ENCODE measurements around the gene GNG7.
A peak's percentile ranks its signal among the peaks of the same experiment; 100 is the strongest.

GNG7 gene

GRCh38 chr19:2500841-2501261 is 201.6 kb downstream of the GNG7 start:
- Histone ChIP-seq H2AK5ac (ENCODE audit: low read length) (peak overlapping the region; percentile 97), H3K18ac (ENCODE audit: low read length) (peak overlapping the region; percentile 81), H3K4me2 (ENCODE audit: low read length) (no peak overlapping the region), H3K9ac (ENCODE audit: low read length) (no peak overlapping the region), H3K4me3 (ENCODE audit: low read depth, low read length) (no peak overlapping the region), H2BK120ac (ENCODE audit: insufficient read depth, low read length, poor library complexity) (peak overlapping the region; percentile 81), H4K12ac (ENCODE audit: low read depth, low read length) (peak overlapping the region; percentile 59), H2AFZ (ENCODE audit: insufficient read depth, low read length, poor library complexity) (no peak overlapping the region), H3K79me1 (ENCODE audit: low read length) (peaks cover 41% of the 10 kb centered on the region), H3K14ac (ENCODE audit: low read length) (peak overlapping the region; percentile 87), H3K27me3 (ENCODE audit: insufficient read depth, low read length) (no peaks in the 10 kb centered on the region), H2BK12ac (ENCODE audit: low read length) (peak overlapping the region; percentile 58), H4K8ac (ENCODE audit: low read depth, low read length) (peak overlapping the region; percentile 59), H3K4ac (ENCODE audit: low read depth, low read length) (peak overlapping the region; percentile 16), H3K27ac (ENCODE audit: low read depth, low read length) (no peak overlapping the region), H2BK5ac (ENCODE audit: low read depth, low read length, poor library complexity) (peak overlapping the region; percentile 74), H3K23ac (ENCODE audit: low read length) (no peak overlapping the region), H3K79me2 (ENCODE audit: control insufficient read depth, insufficient read depth, low read length, poor library complexity) (peaks cover 5% of the 10 kb centered on the region), H3K36me3 (ENCODE audit: control insufficient read depth in 1 of 2, insufficient read depth in 2 of 2, low read length in 2 of 2) (no peaks in the 10 kb centered on the region), H4K91ac (ENCODE audit: low read depth, low read length) (peak overlapping the region; percentile 69), H3K9me3 (ENCODE audit: insufficient read depth, low read depth, low read length) (peaks cover 5% of the 10 kb centered on the region), H3K4me1 (ENCODE audit: control insufficient read depth in 1 of 2, insufficient read depth in 2 of 2, low read length in 2 of 2) (peaks cover 33 to 39% of the 10 kb centered on the region in 2 experiments)
- DNase-seq, result no peak
- no CpG with 5 or more reads among the region's 12 CpGs for WGBS (ENCODE audit: extremely low coverage, insufficient coverage, insufficient read length)

- Histone ChIP-seq H3K14ac (ENCODE audit: low read length) (peak overlapping the region; percentile 86), H3K27ac (ENCODE audit: low read depth, low read length) (peak overlapping the region; percentile 62), H3K18ac (ENCODE audit: low read length) (peak overlapping the region; percentile 94), H3K27me3 (ENCODE audit: insufficient read depth, low read length) (no peaks in the 10 kb centered on the region), H3K4me1 (ENCODE audit: control insufficient read depth in 1 of 2, insufficient read depth in 2 of 2, low read length in 2 of 2) (peaks cover 39 to 46% of the 10 kb centered on the region in 2 experiments), H3K36me3 (ENCODE audit: control insufficient read depth in 1 of 2, insufficient read depth in 2 of 2, low read length in 2 of 2) (no peaks in the 10 kb centered on the region), H2BK120ac (ENCODE audit: insufficient read depth, low read length, poor library complexity) (peak overlapping the region; percentile 72), H3K4ac (ENCODE audit: low read depth, low read length) (peak overlapping the region; percentile 55), H2AK5ac (ENCODE audit: low read length) (peak overlapping the region; percentile 97), H4K91ac (ENCODE audit: low read depth, low read length) (peak overlapping the region; percentile 91), H2BK5ac (ENCODE audit: low read depth, low read length, poor library complexity) (peak overlapping the region; percentile 79), H3K79me1 (ENCODE audit: low read length) (peaks cover 48% of the 10 kb centered on the region), H4K8ac (ENCODE audit: low read depth, low read length) (peak overlapping the region; percentile 36), H2AFZ (ENCODE audit: insufficient read depth, low read length, poor library complexity) (peak overlapping the region; percentile 59), H3K9me3 (ENCODE audit: insufficient read depth, low read depth, low read length) (peaks cover 5% of the 10 kb centered on the region), H4K12ac (ENCODE audit: low read depth, low read length) (no peak overlapping the region), H3K23ac (ENCODE audit: low read length) (no peak overlapping the region), H3K79me2 (ENCODE audit: control insufficient read depth, insufficient read depth, low read length, poor library complexity) (peaks cover 6% of the 10 kb centered on the region), H3K4me3 (ENCODE audit: low read depth, low read length) (no peak overlapping the region), H3K4me2 (ENCODE audit: low read length) (no peak overlapping the region), H3K9ac (ENCODE audit: low read length) (no peak overlapping the region), H2BK12ac (ENCODE audit: low read length) (peak overlapping the region; percentile 93)
- no peak for DNase-seq
- no CpG with 5 or more reads among the region's 13 CpGs for WGBS (ENCODE audit: extremely low coverage, insufficient coverage, insufficient read length)
These were observed 202.3 kb downstream of the GNG7 start for GRCh38 chr19:2500156-2500555.

- Histone ChIP-seq H3K9ac (ENCODE audit: low read length) (no peak overlapping the region), H3K9me3 (ENCODE audit: insufficient read depth, low read depth, low read length) (peaks cover 9% of the 10 kb centered on the region), H3K4me2 (ENCODE audit: low read length) (no peak overlapping the region), H4K8ac (ENCODE audit: low read depth, low read length) (peak overlapping the region; percentile 40), H2AFZ (ENCODE audit: insufficient read depth, low read length, poor library complexity) (no peak overlapping the region), H3K18ac (ENCODE audit: low read length) (peak overlapping the region; percentile 56), H3K4me3 (ENCODE audit: low read depth, low read length) (no peak overlapping the region), H3K79me2 (ENCODE audit: control insufficient read depth, insufficient read depth, low read length, poor library complexity) (peaks cover 12% of the 10 kb centered on the region), H3K36me3 (ENCODE audit: control insufficient read depth in 1 of 2, insufficient read depth in 2 of 2, low read length in 2 of 2) (no peaks in the 10 kb centered on the region), H3K23ac (ENCODE audit: low read length) (no peak overlapping the region), H2BK120ac (ENCODE audit: insufficient read depth, low read length, poor library complexity) (peak overlapping the region; percentile 99), H2BK12ac (ENCODE audit: low read length) (peak overlapping the region; percentile 70), H2BK5ac (ENCODE audit: low read depth, low read length, poor library complexity) (peak overlapping the region; percentile 79), H3K27me3 (ENCODE audit: insufficient read depth, low read length) (no peaks in the 10 kb centered on the region), H3K27ac (ENCODE audit: low read depth, low read length) (peak overlapping the region; percentile 56), H3K79me1 (ENCODE audit: low read length) (peaks cover 66% of the 10 kb centered on the region), H4K12ac (ENCODE audit: low read depth, low read length) (no peak overlapping the region), H3K4me1 (ENCODE audit: control insufficient read depth in 1 of 2, insufficient read depth in 2 of 2, low read length in 2 of 2) (peaks cover 39 to 48% of the 10 kb centered on the region in 2 experiments), H3K4ac (ENCODE audit: low read depth, low read length) (no peak overlapping the region), H4K91ac (ENCODE audit: low read depth, low read length) (peak overlapping the region; percentile 87), H3K14ac (ENCODE audit: low read length) (peak overlapping the region; percentile 12), H2AK5ac (ENCODE audit: low read length) (peak overlapping the region; percentile 92)
- WGBS (ENCODE audit: extremely low coverage, insufficient coverage, insufficient read length), result no CpG with 5 or more reads among the region's 10 CpGs
- peak; percentile 50 for DNase-seq
These were observed 205.3 kb downstream of the GNG7 start for GRCh38 chr19:2497186-2497585.

GRCh38 chr19:2495651-2496316 is 206.7 kb downstream of the GNG7 start:
- Histone ChIP-seq H2BK5ac (ENCODE audit: low read depth, low read length, poor library complexity) (peak overlapping the region; percentile 49), H3K18ac (ENCODE audit: low read length) (peak overlapping the region; percentile 20), H3K36me3 (ENCODE audit: control insufficient read depth in 1 of 2, insufficient read depth in 2 of 2, low read length in 2 of 2) (no peaks in the 10 kb centered on the region), H3K4ac (ENCODE audit: low read depth, low read length) (peak overlapping the region; percentile 82), H2AFZ (ENCODE audit: insufficient read depth, low read length, poor library complexity) (peak overlapping the region; percentile 56), H3K23ac (ENCODE audit: low read length) (no peak overlapping the region), H4K8ac (ENCODE audit: low read depth, low read length) (peak overlapping the region; percentile 94), H3K4me2 (ENCODE audit: low read length) (peak overlapping the region; percentile 23), H4K12ac (ENCODE audit: low read depth, low read length) (no peak overlapping the region), H2BK120ac (ENCODE audit: insufficient read depth, low read length, poor library complexity) (peak overlapping the region; percentile 99), H3K79me1 (ENCODE audit: low read length) (peaks cover 68% of the 10 kb centered on the region), H3K9me3 (ENCODE audit: insufficient read depth, low read depth, low read length) (peaks cover 11% of the 10 kb centered on the region), H2AK5ac (ENCODE audit: low read length) (peak overlapping the region; percentile 16), H3K14ac (ENCODE audit: low read length) (peak overlapping the region; percentile 95), H4K91ac (ENCODE audit: low read depth, low read length) (peak overlapping the region; percentile 87), H3K27me3 (ENCODE audit: insufficient read depth, low read length) (no peaks in the 10 kb centered on the region), H3K79me2 (ENCODE audit: control insufficient read depth, insufficient read depth, low read length, poor library complexity) (peaks cover 12% of the 10 kb centered on the region), H3K4me3 (ENCODE audit: low read depth, low read length) (no peak overlapping the region), H3K27ac (ENCODE audit: low read depth, low read length) (peak overlapping the region; percentile 78), H3K9ac (ENCODE audit: low read length) (no peak overlapping the region), H3K4me1 (ENCODE audit: control insufficient read depth in 1 of 2, insufficient read depth in 2 of 2, low read length in 2 of 2) (peaks cover 43 to 57% of the 10 kb centered on the region in 2 experiments), H2BK12ac (ENCODE audit: low read length) (peak overlapping the region; percentile 99)
- no CpG with 5 or more reads among the region's 16 CpGs for WGBS (ENCODE audit: extremely low coverage, insufficient coverage, insufficient read length)
- DNase-seq, result peak; percentile 31 to 61
